Activated CD8-positive, alpha-beta memory T cell treated with anti-CD3 and anti-CD28 coated beads, Interleukin-2, amount 50 U/mL, for 4 hours (primary cell): ENCODE results near the gene DNM1L.
A peak's percentile ranks its signal among the peaks of the same experiment; 100 is the strongest.

Experiments used
- DNase-seq: peaks from one replicate; pipeline ENCODE4 v3.0.0-alpha.2; 2020

The DNM1L gene

GRCh38 chr12:32679091-32679919, at the start of gene DNM1L:
Gene DNM1L (plus strand): TSS chr12:32679301. CDS start chr12:32679364, 63 bp downstream.
- DNase-seq: peak; percentile 92

GRCh38 chr12:32641287-32641901, 37.7 kb upstream of the DNM1L start:
- DNase-seq: no peak

- no peak for DNase-seq
Measured at GRCh38 chr12:32644431-32644830, 34.7 kb upstream of the DNM1L start.

GRCh38 chr12:32647275-32647674, 31.8 kb upstream of the DNM1L start:
- no peak for DNase-seq

- DNase-seq: no peak
Measured at GRCh38 chr12:32650508-32650907, 28.6 kb upstream of the DNM1L start.

GRCh38 chr12:32651151-32651955, 27.7 kb upstream of the DNM1L start:
- DNase-seq: no peak

GRCh38 chr12:32651956-32652210, 27.2 kb upstream of the DNM1L start:
- DNase-seq: no peak

- DNase-seq: no peak
Measured at GRCh38 chr12:32659908-32660440, 19.1 kb upstream of the DNM1L start.

- no peak for DNase-seq
Measured at GRCh38 chr12:32661706-32662105, 17.4 kb upstream of the DNM1L start.

- no peak for DNase-seq
Measured at GRCh38 chr12:32662665-32663064, 16.4 kb upstream of the DNM1L start.

GRCh38 chr12:32666018-32666417, 13.1 kb upstream of the DNM1L start:
- DNase-seq: no peak

- DNase-seq: no peak
Measured at GRCh38 chr12:32669584-32669983, 9.5 kb upstream of the DNM1L start.

- DNase-seq: no peak
Measured at GRCh38 chr12:32671930-32672780, 6.9 kb upstream of the DNM1L start.

GRCh38 chr12:32679920-32680237, 778 bp downstream of the DNM1L start:
- DNase-seq: no peak

GRCh38 chr12:32680787-32681186, 1.7 kb downstream of the DNM1L start:
- DNase-seq: no peak

GRCh38 chr12:32681272-32681671, 2.2 kb downstream of the DNM1L start:
- no peak for DNase-seq

- DNase-seq: no peak
Measured at GRCh38 chr12:32686340-32686739, 7.2 kb downstream of the DNM1L start.

- no peak for DNase-seq
Measured at GRCh38 chr12:32688786-32689185, 9.7 kb downstream of the DNM1L start.

GRCh38 chr12:32690927-32691326, 11.8 kb downstream of the DNM1L start:
- DNase-seq: no peak

- DNase-seq: no peak
Measured at GRCh38 chr12:32692358-32692757, 13.3 kb downstream of the DNM1L start.

- DNase-seq: no peak
Measured at GRCh38 chr12:32693036-32693435, 13.9 kb downstream of the DNM1L start.

- no peak for DNase-seq
Measured at GRCh38 chr12:32695787-32696186, 16.7 kb downstream of the DNM1L start.

GRCh38 chr12:32697445-32697844, 18.3 kb downstream of the DNM1L start:
- DNase-seq: no peak
